ENCODE data around the gene PACC1. TPM values are rescaled to one million over a fixed set of nuclear protein-coding genes. Genes with fewer than 3 reads are reported as not detected.

The PACC1 gene
- total RNA-seq, 4 donors from 2014 or later, result 2.4 to 16.0 (median 8.8) TPM

DNA sequence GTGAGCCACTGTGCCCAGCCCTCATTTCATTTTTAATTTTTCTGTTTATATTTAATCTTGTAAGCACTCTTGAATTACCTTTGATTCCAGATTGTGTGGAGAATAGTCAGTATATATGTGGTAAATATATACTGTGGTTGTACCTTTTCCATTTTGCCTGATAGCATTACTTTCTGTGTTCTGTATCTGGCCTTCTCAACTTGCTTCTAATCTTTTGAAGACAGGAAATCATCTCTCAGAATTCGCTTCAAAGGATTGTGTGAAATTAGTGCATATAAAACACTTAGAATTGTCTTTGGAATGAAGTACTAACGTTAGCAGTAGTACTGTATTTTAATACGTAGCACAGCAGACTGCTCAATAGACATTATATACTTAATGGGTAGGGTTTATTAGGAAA lies 91.6 kb downstream of the PACC1 start:
- TF ChIP-seq, protein P1, sequence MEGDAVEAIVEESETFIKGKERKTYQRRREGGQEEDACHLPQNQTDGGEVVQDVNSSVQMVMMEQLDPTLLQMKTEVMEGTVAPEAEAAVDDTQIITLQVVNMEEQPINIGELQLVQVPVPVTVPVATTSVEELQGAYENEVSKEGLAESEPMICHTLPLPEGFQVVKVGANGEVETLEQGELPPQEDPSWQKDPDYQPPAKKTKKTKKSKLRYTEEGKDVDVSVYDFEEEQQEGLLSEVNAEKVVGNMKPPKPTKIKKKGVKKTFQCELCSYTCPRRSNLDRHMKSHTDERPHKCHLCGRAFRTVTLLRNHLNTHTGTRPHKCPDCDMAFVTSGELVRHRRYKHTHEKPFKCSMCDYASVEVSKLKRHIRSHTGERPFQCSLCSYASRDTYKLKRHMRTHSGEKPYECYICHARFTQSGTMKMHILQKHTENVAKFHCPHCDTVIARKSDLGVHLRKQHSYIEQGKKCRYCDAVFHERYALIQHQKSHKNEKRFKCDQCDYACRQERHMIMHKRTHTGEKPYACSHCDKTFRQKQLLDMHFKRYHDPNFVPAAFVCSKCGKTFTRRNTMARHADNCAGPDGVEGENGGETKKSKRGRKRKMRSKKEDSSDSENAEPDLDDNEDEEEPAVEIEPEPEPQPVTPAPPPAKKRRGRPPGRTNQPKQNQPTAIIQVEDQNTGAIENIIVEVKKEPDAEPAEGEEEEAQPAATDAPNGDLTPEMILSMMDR (IDR thresholded peaks at IDR 0.05; ENCODE audit: low read depth), result no peak

DNA sequence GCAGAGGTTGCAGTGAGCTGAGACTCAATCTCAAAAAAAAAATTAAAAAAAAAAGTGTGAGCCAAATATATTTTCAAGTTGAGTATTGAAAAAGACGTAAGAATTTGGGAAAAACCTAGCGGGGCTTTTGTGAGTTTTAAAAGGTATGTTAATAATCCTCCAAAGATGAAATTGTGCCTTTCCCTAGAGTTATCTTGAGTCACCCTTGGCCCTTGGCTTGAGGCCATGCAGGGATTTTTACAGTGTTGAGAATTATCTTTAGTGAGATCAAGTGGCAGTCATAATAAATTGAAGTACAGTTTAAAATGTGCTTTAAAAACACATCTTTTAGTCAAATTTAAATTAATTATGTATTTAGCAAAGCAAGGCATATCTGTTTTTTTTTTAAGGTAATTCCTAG lies 96.8 kb downstream of the PACC1 start:
- TF ChIP-seq, protein P1 (IDR thresholded peaks at IDR 0.05; ENCODE audit: low read depth), result no peak

DNA sequence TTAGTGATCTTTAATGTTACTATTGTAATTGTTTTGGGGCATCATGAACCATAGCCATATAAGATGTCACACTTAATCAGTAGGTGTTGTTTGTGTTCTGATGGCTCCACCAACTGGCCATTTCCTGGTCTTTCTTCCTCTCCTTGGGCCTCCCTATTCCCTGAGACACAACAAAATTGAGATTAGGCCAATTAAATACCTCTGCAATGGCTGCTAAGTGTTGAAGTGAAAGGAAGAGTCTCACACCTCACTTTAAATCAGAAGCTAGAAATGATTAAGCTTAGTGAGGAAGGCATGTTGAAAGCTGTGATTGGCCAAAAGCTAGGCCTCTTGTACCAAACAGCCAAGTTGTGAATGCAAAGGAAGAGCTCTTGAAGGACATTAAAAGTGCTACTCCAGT lies 98.8 kb downstream of the PACC1 start:
- TF ChIP-seq, protein P1 (IDR thresholded peaks at IDR 0.05; ENCODE audit: low read depth), result no peak

DNA sequence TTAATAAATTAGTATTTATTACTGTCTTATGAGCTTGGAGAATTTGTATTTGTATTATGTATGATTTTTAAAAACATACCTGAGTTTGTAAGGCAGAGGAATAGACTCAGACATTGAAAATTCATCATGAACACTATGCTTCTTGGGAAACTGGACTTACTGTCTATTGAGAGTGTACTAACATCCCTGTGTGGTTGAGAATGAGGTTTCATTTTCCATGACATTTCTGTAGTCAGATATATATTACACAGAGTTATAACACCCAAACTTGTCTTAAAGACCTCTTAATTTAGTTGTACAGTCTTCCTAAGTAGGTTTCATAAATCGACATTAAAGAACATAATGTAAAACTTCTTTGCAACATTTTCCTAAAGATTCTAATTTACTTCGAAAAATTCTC lies 99.5 kb downstream of the PACC1 start:
- TF ChIP-seq, protein P1 (IDR thresholded peaks at IDR 0.05; ENCODE audit: low read depth), result no peak

Small RNA genes lying within 50 kb of the gene (small RNA-seq; reads per million reads assigned to genes)
- gene SNORA16B, result not detected

Other genes starting within 250 kb of the PACC1 start
- gene PPP2R5A, start 129.5 kb downstream of the PACC1 start, total RNA-seq, result 100 to 1,000 TPM in 2 of 4 donors, 10 to 100 TPM in 2; 84.5 to 130 (median 106) TPM
- 10 to 100 TPM; 52.3 to 99.5 (median 89.8) TPM for gene NENF, start 18.0 kb upstream of the PACC1 start, total RNA-seq
- 10 to 100 TPM in 3 of 4 donors, 1 to 10 TPM in 1; 3.2 to 67.1 (median 20.7) TPM for gene ATF3, start 193.9 kb upstream of the PACC1 start, total RNA-seq

All from subcutaneous adipose tissue (tissue), 4 donors.